Skeletal muscle tissue (tissue), 2 donors: Measurements from ENCODE around the gene CYB5D1. TPM values are rescaled to one million over a fixed set of nuclear protein-coding genes. Genes with fewer than 3 reads are reported as not detected.
A peak's percentile ranks its signal among the peaks of the same experiment; 100 is the strongest.

Experiments used
- small RNA-seq: library from RNA; depleted of rRNA; stranded (forward); fragments of <200 nt; gene quantifications from one replicate; pipeline ENCODE3, GENCODE V24; 2014
- total RNA-seq: library from RNA; depleted of rRNA; stranded (reverse); fragments of >200 nt; gene quantifications from one replicate; pipeline ENCODE4 v1.2.3, GENCODE V29; 2014

Gene CYB5D1
- total RNA-seq, 1 donor from 2014 or later: 3.7 TPM

Small RNA genes within 50 kb of the gene (small RNA-seq; reads per million reads assigned to genes)
- gene SCARNA21: 3.0 reads per million, percentile 87 among the genes with 10 or more reads in this experiment

Other genes starting within 250 kb of the CYB5D1 start
- gene FXR2, start 243.1 kb upstream of the CYB5D1 start, total RNA-seq: 42.3 TPM
- gene SAT2, start 230.2 kb upstream of the CYB5D1 start, total RNA-seq: 41.2 TPM
- not detected for gene SHBG, start 227.9 kb upstream of the CYB5D1 start, total RNA-seq
- 1.6 TPM for gene ATP1B2, start 207.1 kb upstream of the CYB5D1 start, total RNA-seq
- 13.6 TPM for gene TP53, start 170.5 kb upstream of the CYB5D1 start, total RNA-seq
- gene WRAP53, start 169.5 kb upstream of the CYB5D1 start, total RNA-seq: 7.3 TPM
- gene EFNB3, start 152.8 kb upstream of the CYB5D1 start, total RNA-seq: 1.0 TPM
- gene DNAH2, start 140.3 kb upstream of the CYB5D1 start, total RNA-seq: 0.52 TPM
- 2.6 TPM for gene KDM6B, start 23.8 kb upstream of the CYB5D1 start, total RNA-seq
- 7.3 TPM for gene TMEM88, start 2.9 kb upstream of the CYB5D1 start, total RNA-seq
- 50.1 TPM for gene NAA38, start 444 bp upstream of the CYB5D1 start, total RNA-seq
- gene CHD3, start 30.8 kb downstream of the CYB5D1 start, total RNA-seq: 76.2 TPM
- gene RNF227, start 58.3 kb downstream of the CYB5D1 start, total RNA-seq: 2.6 TPM
- gene KCNAB3, start 71.9 kb downstream of the CYB5D1 start, total RNA-seq: 0.52 TPM
- 17.2 TPM for gene TRAPPC1, start 73.9 kb downstream of the CYB5D1 start, total RNA-seq
- gene CNTROB, start 74.2 kb downstream of the CYB5D1 start, total RNA-seq: 9.9 TPM
- gene GUCY2D, start 144.6 kb downstream of the CYB5D1 start, total RNA-seq: not detected
- 0.52 TPM for gene ALOX15B, start 181.1 kb downstream of the CYB5D1 start, total RNA-seq
- gene ALOX12B, start 229.7 kb downstream of the CYB5D1 start, total RNA-seq: not detected